Esophagus (tissue), 2 donors: ENCODE measurements around the gene HRC. TPM values are rescaled to one million over a fixed set of nuclear protein-coding genes. Genes with fewer than 3 reads are reported as not detected.

ENCODE experiments used
- H3K27ac ChIP-seq, 2 donors: one replicate each; pipeline ENCODE4 v1.5.1; 2013; ENCODE audit warnings: low read depth in 2 of 2, mild to moderate bottlenecking in 2 of 2, inconsistent platforms in 1 of 2, low read length in 1 of 2, moderate library complexity in 1 of 2
- H3K27me3 ChIP-seq, 2 donors: one replicate each; pipeline ENCODE4 v1.6.1; 2013; ENCODE audit warnings: low read length in 2 of 2, control low read depth in 1 of 2, mild to moderate bottlenecking in 1 of 2; ENCODE audit not compliant: insufficient read depth in 2 of 2, control insufficient read depth in 1 of 2
- H3K36me3 ChIP-seq, 2 donors: one replicate each; pipeline ENCODE4 v1.6.1; 2013; ENCODE audit warnings: low read length in 1 of 2; ENCODE audit not compliant: control insufficient read depth in 2 of 2, insufficient read depth in 2 of 2
- H3K4me1 ChIP-seq, 2 donors: one replicate each; pipeline ENCODE4 v1.6.1; 2013; ENCODE audit warnings: low read length in 1 of 2; ENCODE audit not compliant: control insufficient read depth in 2 of 2, insufficient read depth in 2 of 2
- H3K4me3 ChIP-seq, 2 donors: one replicate each; pipeline ENCODE4 v1.5.1; 2013; ENCODE audit warnings: low read length in 2 of 2, mild to moderate bottlenecking in 2 of 2, low read depth in 1 of 2, moderate library complexity in 1 of 2
- H3K9me3 ChIP-seq, 2 donors: one replicate each; pipeline ENCODE4 v1.6.1; 2013; ENCODE audit warnings: mild to moderate bottlenecking in 2 of 2, low read depth in 1 of 2, low read length in 1 of 2, moderate library complexity in 1 of 2; ENCODE audit not compliant: control insufficient read depth in 2 of 2, insufficient read depth in 1 of 2
- WGBS, 2 donors: extraction: QIAGEN DNeasy Blood & Tissue Kit; methylation state at CpG; one replicate each; pipeline ENCODE4 v1.1.7; 2013; 5-methylcytosine and 5-hydroxymethylcytosine counted together
- polyA plus RNA-seq, 2 donors: library from polyadenylated mRNA; stranded (reverse); fragments of 200-250 nt; gene quantifications; one replicate each; pipeline ENCODE4 v1.2.3, GENCODE V29; 2013
- donor health status: healthy with polysubstance abuse.
- donor health status: Bipolar disorder and iron deficiency.

The HRC gene
- polyA plus RNA-seq, 2 donors = 0.39 to 0.65 TPM

DNA sequence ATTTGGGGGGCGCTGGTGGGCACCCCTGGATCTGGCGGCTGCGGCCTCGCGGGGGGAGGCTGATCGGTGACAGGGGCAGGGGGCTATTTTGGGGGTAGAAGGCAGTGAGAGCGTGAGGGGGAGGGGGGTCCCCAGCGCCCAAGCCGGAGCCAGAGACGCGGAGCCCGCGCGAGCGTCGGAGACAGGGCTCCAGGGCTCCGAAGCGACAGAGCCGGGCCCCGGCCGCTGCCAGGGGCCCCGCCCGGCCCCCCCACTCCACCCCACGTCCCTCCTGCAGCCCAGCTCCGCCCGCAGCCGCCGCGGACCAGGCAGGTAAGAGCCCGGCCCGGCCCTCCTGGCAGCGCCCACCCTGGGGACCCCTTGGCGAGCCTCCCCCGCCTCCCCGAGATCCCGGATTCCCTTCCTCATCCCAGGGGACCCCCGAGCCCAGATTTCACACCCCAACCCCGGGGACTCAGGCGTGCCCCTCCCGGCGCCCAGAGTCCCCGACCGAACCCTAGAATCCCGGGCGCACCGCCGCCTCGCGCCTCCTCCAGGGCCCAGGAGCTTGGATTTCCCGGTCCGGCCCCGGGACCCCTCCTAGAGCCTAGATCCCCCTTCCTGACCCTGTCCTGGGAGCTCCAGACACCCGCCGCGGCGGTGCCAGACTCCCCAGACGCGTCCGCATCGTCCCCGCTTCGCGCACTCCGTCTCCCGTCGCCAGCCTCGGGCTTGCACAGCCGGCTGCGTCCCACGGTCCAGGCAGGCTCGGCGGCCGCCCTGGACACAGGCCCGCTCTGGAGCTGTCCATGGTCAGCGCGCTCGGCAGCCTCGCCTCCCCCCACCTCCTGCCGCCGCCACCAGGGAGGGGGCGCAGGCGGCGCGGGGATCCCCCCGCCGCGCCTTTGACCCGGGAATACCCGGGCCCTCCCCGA lies 35.5 kb downstream of the HRC start, which contains the start of gene PPFIA3:
Gene PPFIA3, plus strand, starts transcription at position 134 of the 914 bp plus-strand sequence. CDS start 8,330 bp downstream, outside the sequence.
- H3K4me1 ChIP-seq = peaks cover 2 to 16% of the 10 kb centered on the region in 2 donors
- peaks cover 0 to 2% of the 10 kb centered on the region in 2 donors for H3K36me3 ChIP-seq
- 1% methylated on average over 72 to 90 of the region's 90 CpGs for WGBS, 2 donors
- no peaks in the 10 kb centered on the region for H3K9me3 ChIP-seq
- no peaks in the 10 kb centered on the region for H3K27me3 ChIP-seq
- peak within 1 kb of the TSS; percentile 55 to 66 for H3K4me3 ChIP-seq
- peak within 1 kb of the TSS; percentile 97 to 98 for H3K27ac ChIP-seq

- WGBS, 2 donors = 1 to 2% methylated on average over 78 to 85 of the region's 85 CpGs
- H3K9me3 ChIP-seq = no peaks in the 10 kb centered on the region
- H3K27me3 ChIP-seq = no peaks in the 10 kb centered on the region
- peaks cover 0 to 2% of the 10 kb centered on the region in 2 donors for H3K36me3 ChIP-seq
- peaks cover 2 to 15% of the 10 kb centered on the region in 2 donors for H3K4me1 ChIP-seq
- peak within 1 kb of the TSS; percentile 97 to 98 for H3K27ac ChIP-seq
- peak within 1 kb of the TSS; percentile 55 to 66 for H3K4me3 ChIP-seq
Observed at GRCh38 chr19:49118565-49119410, 36.4 kb downstream of the HRC start, which contains the start of gene C19orf73. C19orf73 (minus strand) TSS chr19:49119143; CDS start chr19:49119022, 121 bp downstream.

GRCh38 chr19:49117677-49118564 lies 37.3 kb downstream of the HRC start:
- Histone ChIP-seq H3K4me3 (peak overlapping the region; percentile 45 to 66), H3K27ac (peak overlapping the region; percentile 97 to 98), H3K4me1 (peaks cover 2 to 17% of the 10 kb centered on the region in 2 donors), H3K9me3 (no peaks in the 10 kb centered on the region), H3K36me3 (peaks cover 0 to 2% of the 10 kb centered on the region in 2 donors), H3K27me3 (no peaks in the 10 kb centered on the region)
- WGBS, 2 donors = 60 to 61% methylated on average over 25 to 26 of the region's 26 CpGs

DNA sequence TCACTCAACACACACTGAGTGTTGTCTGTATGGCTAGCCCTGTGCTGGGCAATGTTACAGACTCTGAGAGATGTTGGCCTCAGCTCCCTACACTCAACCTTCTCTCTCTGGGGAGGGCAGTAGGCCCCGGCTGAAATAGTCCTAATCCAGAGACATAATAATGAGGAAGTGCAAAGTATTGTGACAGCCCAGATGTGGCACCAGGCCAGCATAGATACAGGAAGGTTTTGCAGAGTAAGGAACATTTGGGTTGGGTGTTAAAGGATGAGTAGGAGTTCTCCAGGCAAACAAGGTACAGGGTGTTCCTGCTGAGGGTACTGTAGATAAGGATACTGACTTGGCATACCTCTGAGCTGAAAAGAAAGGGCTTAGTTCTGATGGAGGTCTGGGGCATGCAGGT lies 38.7 kb downstream of the HRC start:
- Histone ChIP-seq H3K36me3 (peaks cover 0 to 2% of the 10 kb centered on the region in 2 donors), H3K27me3 (no peaks in the 10 kb centered on the region), H3K4me3 (no peak overlapping the region), H3K4me1 (peaks cover 2 to 17% of the 10 kb centered on the region in 2 donors), H3K27ac (no peak overlapping the region), H3K9me3 (no peaks in the 10 kb centered on the region)
- WGBS, 2 donors = 25 to 38% methylated on average over 1 of the region's 1 CpG

GRCh38 chr19:49114630-49115363 lies 40.4 kb downstream of the HRC start:
- 8 to 11% methylated on average over 61 to 68 of the region's 68 CpGs for WGBS, 2 donors
- peaks cover 2 to 17% of the 10 kb centered on the region in 2 donors for H3K4me1 ChIP-seq

DNA sequence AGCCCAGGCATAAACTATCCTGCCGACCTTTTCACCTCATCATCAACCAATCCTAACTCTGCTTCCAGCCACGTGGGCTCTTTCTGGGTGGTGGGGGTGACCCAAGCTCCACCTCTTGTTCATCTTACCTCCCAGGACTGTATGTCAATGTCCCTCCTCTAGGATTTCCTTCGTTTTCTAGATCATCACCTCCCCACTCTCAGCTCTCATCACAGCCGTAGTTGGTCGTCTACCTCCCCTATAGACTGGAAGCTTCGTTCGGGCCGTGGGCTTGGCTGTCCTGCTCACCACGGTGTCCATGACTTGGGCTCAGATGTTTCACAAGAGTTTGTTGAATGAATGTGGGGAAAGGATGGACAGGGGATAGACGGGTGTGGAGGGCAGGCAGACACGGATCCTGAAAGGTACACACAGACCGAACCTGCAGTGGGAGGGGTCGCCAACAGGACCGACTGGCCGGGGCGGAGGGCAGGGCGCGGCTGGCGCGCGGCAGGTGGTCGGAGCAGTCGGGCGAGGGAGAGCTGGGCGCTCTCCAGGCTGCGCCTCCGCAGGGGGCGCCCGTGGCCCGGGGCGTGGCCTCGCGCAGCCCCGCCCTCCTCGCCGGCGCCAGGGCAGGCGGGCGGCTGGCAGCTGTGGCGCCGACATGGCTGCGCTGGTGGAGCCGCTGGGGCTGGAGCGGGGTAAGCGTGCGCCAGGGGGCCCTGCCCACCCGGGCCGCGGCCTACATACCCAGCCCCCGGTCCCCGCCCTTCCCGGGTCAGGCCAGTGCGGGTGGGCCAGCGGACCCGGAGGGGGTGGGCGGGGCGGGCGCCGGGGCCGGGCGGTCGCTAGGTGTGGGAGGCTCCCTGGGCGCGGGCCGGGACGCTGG lies 41.2 kb downstream of the HRC start, which contains the start of gene LIN7B:
Gene LIN7B, plus strand, starts transcription at position 609 of the 868 bp plus-strand sequence. Its CDS starts 35 bp downstream, at position 644.
- no peaks in the 10 kb centered on the region for H3K27me3 ChIP-seq
- H3K36me3 ChIP-seq = peaks cover 0 to 4% of the 10 kb centered on the region in 2 donors
- H3K27ac ChIP-seq = peak within 1 kb of the TSS; percentile 68 to 71
- peaks cover 2 to 17% of the 10 kb centered on the region in 2 donors for H3K4me1 ChIP-seq
- no peaks in the 10 kb centered on the region for H3K9me3 ChIP-seq
- WGBS, 2 donors = 0 to 1% methylated on average over 30 to 66 of the region's 66 CpGs
- H3K4me3 ChIP-seq = peak within 1 kb of the TSS; percentile 71 to 75

More at GRCh38 chr19:49114630-49115363, 40.4 kb downstream of the HRC start:
- no peaks in the 10 kb centered on the region for H3K27me3 ChIP-seq
- peak overlapping the region; percentile 71 to 75 for H3K4me3 ChIP-seq
- no peaks in the 10 kb centered on the region for H3K9me3 ChIP-seq
- peaks cover 0 to 2% of the 10 kb centered on the region in 2 donors for H3K36me3 ChIP-seq
- peak overlapping the region; percentile 68 to 71 for H3K27ac ChIP-seq

- WGBS, 2 donors = 77 to 80% methylated on average over 11 of the region's 11 CpGs
- H3K27ac ChIP-seq = no peak overlapping the region
- no peak overlapping the region for H3K4me3 ChIP-seq
- peaks cover 4 to 29% of the 10 kb centered on the region in 2 donors for H3K36me3 ChIP-seq
- no peaks in the 10 kb centered on the region for H3K9me3 ChIP-seq
- no peaks in the 10 kb centered on the region for H3K27me3 ChIP-seq
- peaks cover 0 to 8% of the 10 kb centered on the region in 2 donors for H3K4me1 ChIP-seq
Observed at GRCh38 chr19:49111218-49111998, 43.8 kb downstream of the HRC start.
